Hematopoietic multipotent progenitor cell (in vitro differentiated cells): ENCODE results near the gene HSD17B14. TPM values are rescaled to one million over a fixed set of nuclear protein-coding genes. Genes with fewer than 3 reads are reported as not detected.

Experiments
- DNase-seq, 3 donors: peaks; one replicate each; pipeline ENCODE4 v3.0.0-alpha.2; 2011 to 2015; ENCODE audit warnings: low read depth in 2 of 3, low spot score in 2 of 3
- total RNA-seq: library from RNA; depleted of rRNA; stranded (reverse); fragments of >200 nt; gene quantifications from one replicate; pipeline ENCODE4 v1.2.3, GENCODE V29; 2012

The HSD17B14 gene
- total RNA-seq, 1 donor = 2.4 TPM

GRCh38 chr19:48830965-48831364 is 5.3 kb downstream of the HSD17B14 start:
- DNase-seq = no peak

DNA sequence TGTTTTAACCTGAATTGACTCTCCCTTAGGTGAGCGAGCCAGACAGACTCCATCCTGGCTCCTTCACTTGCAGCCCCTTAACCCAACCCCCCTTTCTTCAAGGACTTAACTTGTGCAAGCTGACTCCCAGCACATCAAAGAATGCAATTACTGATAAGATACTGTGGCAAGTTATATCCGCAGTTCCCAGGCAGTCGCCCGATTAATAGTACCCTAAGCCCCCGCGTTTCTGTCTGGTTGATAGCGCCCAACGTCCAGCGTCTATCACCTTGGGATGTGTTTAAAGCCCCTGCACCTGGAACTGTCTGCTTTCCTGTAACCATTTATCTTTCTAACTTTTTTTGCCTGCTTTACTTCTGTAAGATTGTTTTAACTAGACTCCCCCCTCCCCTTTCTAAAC is 6.2 kb downstream of the HSD17B14 start:
- DNase-seq = no peak

DNA sequence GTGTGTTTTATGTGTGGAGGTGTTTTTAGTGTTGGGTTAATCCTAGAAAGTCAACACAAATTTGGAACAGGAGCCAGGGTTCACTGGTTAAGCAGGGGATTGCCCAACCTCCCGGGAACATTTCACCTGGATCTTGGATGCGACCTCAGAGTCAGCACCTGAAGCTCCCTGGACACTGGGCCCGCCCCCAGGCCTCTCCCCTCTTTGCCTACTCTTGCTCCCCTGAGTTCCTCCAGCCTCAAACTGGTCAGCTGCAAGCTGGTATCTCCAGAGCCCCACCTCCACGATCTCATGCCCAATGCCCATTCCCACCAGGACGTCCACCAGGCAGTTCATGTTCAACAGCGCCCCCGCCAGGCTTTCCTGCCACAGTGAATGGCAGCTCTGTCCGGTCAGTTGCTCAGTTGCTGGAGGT is 9.7 kb downstream of the HSD17B14 start:
- DNase-seq = no peak

- no peak for DNase-seq
Measured at GRCh38 chr19:48822514-48822913, 13.8 kb downstream of the HSD17B14 start.

DNA sequence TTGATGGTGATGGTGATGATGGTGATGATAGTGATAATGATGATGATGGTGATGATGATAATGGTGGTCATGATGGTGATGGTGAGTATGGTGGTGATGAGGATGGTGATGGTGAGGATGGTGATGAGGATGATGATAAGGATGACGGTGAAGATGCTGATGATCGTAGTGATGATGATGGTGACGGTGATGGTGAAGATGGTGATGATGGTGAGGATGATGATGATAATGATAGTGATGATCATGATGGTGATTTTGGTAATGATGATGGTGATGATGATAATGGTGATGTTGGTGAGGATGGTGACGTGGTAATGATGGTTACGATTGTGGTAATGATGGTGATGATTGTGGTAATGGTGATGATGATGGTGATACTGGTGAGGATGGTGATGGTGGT is 14.7 kb downstream of the HSD17B14 start:
- no peak for DNase-seq

DNA sequence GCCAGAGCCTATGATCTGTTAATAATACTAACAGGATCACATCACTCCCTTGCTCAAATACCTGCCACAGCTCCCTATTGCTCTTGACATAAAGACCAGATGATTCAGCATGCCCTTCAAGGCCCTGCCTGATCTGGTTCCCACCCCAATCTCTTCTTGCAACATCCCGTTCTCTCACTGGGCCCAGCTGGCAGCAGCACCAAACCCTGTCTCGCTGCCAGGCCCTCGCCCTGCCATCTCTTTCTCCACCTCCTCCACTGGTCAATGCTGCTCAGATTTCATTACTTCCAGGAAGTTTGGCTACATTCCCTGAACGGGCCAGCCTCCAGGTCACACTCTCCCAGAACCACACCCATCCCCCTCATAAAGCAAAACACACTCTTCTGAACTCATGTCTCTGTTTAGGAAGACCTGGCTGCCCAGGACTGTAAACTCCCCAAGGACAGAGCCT is 16.9 kb downstream of the HSD17B14 start:
- DNase-seq = no peak

DNA sequence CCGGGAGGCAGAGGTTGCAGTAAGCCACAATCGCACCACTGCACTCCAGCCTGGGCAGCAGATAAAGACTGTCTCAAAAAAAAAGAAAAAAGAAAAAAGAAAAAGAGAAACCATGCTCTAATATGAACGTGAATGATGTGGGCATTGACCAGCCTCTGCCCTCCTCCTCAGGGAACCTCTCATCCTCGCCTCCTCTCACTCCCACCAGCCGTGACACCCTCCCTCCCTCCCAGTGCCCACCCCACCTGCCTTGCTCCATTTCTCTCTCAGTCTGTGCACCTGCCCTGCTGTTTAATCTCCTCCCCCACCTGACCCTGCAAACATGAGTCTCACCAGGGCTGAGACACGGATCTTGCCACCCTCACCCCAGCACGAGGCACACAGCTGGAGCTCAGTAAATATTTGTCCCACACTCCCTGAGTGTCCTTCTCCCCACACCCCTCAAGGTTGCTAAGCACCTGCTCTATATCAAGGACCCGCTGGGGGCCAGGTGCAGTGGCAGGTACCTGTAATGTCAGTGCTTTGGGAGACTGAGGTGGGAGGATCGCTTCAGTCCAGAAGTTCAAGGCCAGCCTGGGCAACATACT is 18.0 kb downstream of the HSD17B14 start:
- no peak for DNase-seq

DNA sequence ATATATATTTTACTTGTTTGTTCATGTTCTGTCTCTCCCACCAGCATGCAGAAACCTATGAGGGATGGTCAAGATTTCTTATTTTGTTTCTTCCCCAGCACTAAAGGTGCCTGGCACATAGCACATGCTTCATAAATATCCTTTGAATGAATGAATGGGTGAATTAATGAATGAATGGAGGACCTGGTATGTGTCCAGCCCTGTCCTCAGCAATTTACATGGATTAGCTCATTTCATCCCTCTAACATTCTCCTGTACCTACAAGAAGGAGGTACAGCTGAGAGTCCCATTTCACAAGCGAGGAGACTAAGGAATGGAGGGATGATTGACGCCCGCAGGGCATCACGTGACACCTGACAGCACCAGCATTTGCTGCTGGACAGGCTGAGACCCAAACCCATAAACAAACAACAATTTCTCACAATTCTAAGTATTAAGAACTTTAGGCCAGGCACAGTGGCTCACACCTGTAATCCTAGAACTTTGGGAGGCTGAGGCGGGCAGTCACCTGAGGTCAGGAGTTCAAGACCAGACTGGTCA is 18.6 kb downstream of the HSD17B14 start:
- DNase-seq = no peak

- DNase-seq = peak in 1 of 3 donors; percentile 25
Measured at GRCh38 chr19:48815870-48816501, 20.3 kb downstream of the HSD17B14 start.

DNA sequence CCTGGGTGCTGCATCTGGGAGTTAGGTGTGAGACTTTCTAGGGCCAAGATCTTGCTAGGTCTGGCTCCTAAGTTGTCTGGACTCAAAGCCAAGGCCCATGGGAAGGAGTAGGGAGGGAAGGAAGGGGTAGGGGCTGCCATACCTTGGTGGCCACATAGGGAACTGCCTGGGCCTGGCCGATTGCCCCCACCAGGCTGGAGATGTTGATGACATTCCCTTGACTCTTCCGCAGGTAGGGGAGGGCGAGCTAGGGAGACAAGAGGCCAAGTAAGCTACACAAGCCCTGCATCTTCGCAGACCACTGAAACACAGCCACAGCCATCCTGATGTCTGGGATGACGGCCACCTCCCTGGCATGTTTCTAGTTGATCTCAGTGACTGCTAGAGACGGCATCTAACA is 21.4 kb downstream of the HSD17B14 start:
- DNase-seq = no peak

DNA sequence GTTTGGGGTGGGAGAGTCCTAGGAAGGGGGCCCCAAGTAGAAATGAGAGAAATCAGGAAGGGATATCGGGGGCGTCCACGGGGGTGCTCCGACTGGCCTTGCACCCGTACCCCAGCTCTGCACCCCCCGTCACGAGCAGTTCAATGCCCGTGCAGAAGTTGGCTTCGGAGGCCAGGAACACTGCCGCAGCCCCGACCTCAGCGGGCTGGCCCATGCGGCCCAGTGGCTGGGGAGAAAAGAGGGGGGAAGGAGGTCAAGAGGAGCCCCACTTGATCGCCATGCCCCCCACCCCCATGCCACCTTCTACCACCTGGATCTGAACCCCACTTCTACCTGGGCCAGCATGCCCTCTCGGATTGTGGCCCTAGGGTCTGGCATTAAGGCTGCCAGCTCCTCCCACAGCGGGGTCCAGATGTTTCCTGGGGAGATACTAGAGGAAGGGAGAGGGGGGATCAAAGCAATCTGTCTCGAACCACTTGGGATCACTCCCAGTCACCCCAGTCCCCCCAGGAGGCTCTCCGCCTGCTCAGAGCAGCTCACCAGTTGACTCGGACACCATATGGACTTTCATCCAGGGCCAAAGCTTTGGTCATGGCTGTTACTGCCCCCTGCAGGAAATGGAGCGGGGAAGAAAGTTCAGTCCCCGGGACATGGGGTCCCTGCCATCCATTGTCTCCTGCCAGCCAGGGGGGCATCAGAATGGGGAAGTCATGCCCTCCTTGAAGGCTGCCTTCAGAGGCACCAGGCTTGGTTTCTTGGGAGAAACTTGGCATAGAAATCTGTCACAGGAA is 23.0 kb downstream of the HSD17B14 start:
- DNase-seq = peak in 1 of 3 donors; percentile 21

DNA sequence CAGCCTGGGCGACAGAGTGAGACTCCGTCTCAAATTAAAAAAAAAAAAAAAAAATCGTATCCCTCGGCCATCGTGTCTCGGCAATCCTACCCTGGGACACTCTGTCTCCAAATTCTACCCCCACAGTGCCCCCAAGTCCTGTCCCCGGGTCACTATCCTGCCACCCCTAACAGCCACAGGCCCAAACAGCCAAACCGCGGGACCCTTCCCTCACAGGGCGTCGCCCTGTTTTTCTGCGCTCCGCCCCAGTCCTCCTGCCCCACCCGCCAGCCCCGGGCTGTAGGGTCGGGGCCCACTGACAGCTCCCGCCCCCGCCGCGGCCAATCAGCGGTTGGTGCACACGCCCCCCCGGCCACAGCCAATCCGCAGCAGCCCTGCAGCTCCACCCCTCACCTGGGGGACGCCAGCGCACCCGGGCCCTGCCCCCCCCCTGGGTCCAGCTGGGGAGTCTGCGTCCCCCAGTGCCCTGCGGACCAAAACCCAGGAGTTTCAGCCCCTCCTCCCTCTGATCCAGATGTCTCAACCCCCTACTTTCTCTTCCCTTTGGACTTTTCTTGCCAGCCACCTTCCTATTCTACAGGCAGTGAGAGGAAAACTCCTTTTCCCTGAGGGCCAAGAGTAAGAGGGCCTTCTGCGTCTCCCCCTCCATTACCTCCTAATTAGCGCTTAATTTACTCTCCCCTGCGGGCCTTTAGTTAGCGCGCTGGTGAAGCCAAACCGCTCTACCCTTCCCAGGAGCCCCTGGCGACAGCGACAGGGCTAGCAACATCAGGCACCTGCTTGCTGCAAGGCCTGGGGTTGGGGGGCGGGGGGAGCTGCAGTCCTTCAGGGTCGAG is 24.0 kb downstream of the HSD17B14 start:
- peak in 2 of 3 donors; percentile 72 to 73 for DNase-seq

DNA sequence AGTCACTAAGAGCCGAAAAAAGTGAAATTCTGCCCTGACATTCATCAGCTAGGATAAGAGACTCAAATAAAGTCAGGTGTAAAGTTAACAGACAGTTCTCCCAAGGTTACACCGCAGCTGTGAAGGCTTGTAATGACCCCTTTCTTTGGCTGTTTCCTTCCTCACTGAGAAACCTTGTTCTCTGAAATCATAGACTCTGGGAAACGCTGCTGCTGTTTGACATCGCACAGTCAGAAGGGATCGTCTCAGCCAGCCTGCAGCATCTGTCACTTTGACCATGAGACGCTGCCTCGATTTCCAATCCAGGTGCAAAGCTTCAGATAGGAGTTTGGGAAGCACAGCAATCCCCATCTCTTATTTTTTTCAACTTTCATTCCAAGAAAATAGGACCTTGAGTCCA is 26.1 kb downstream of the HSD17B14 start:
- DNase-seq = no peak

DNA sequence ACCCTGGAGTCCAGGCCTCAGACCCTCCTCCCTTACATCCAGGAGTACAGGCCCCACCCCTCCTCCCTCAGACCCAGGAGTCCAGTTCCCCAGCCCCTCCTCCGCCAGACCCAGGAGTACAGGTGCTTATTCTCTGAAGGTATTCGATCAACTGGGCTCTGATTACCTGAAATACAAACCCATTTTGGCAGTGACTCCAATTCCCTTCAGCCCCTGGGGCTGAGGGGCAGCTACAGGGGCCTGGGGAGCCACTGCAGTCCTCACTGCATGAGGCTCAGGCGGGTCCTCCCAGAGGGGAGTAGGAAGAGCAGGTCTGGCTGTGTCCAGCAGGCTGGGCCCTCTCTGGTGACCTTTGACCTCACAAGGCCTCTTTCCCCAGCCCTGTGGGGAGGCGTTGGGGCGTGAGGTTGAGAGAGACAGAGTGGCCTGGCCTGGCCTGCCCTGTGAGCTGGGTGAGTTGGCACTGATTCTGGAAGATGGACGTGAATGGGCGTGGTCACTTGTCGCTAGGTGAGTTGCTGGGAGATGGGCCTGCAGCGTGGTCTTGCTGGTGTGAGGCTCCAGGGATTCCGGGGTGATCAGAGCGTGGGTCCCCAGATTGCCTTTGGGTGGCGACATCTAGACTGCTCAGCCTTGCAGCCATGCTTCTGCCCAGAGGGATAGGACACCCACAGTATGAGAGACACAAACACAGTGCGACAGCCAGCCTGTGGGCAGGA is 28.5 kb downstream of the HSD17B14 start:
- DNase-seq = peak in 1 of 3 donors; percentile 35

- no peak for DNase-seq
Measured at GRCh38 chr19:48806818-48807589, 29.3 kb downstream of the HSD17B14 start.

DNA sequence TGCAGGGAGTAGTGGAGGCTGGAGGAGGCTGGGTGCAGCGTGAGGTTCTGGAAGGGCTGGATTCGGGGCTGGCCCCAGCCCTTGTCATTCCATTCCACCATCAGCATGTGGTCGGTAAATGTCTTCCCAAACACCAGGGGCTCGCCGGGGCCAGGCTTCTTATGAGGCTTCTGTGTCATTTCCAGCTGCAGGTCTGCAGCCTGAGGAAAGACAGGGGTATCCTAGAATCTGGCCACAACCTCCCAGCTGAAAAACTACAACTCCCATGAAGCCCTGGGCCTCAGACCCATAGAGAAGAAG is 29.8 kb downstream of the HSD17B14 start:
- DNase-seq = peak in 2 of 3 donors; percentile 43 to 68

DNA sequence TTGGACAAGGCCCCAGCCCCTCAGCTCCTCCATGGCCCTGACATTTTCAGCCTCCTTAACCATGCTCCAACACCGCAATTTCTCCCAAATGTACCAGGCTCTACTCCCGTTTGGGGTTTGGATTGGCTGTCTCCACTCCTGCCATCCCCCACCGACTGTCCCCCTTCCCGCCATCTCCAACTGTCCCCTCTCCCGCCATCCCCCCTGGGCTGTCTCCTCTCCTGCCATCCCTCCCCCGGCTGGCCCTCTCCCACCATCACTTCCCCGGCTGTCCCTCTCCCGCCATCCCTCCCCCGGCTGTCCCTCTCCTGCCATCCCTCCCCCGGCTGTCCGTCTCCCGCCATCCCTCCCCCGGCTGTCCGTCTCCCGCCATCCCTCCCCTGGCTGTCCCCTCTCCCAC is 30.8 kb downstream of the HSD17B14 start:
- no peak for DNase-seq

DNA sequence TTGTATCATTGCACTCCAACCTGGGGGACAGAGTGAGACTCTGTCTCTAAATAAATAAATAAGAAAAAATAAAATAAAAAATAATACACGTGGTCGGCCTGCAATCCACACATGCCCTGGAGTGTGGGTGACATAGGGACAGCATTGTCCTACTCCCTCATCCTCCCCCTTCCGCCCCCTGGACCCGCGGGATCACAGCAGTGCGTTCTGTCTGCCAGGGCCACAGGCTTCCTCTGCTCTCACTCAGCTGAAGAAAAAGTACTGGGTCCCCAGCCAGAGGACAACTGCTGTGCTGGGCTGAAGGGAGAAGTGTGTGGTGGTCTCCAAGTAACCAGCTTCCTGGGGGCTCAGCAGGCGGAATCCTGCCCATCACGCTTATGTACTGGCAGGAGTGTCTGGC is 31.8 kb downstream of the HSD17B14 start:
- no peak for DNase-seq

DNA sequence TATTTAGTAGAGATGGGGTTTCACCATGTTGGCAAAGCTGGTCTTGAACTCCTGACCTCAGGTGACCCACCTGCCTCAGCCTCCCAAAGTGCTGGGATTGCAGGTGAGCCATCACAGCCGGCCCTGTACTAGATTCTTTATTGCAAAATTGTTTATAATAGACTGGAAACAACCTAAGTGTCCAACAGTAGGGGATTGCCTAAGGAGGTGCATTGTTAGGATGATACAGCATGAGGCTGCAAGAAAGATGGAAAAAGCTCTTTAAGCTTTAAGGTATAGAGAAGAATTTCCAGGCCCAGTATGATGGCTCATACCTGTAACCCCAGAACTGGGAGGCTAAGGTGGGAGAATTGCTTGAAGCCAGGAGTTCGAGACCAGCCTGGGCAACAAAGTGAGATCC is 33.7 kb downstream of the HSD17B14 start:
- DNase-seq = no peak
